ENCODE measurements around the gene WDR87.
"Not testable (repeated sequence)": the region's sequence is repeated elsewhere in the genome, so short reads cannot be mapped to it uniquely, and the experiment has no call there.

The WDR87 gene

GRCh38 chr19:37925212-37925611, 18.8 kb upstream of the WDR87 start:
- FAIRE-seq (no peak), DNase-seq (ENCODE audit: insufficient read length, low spot score) (no peak)
- TF ChIP-seq, protein P1, sequence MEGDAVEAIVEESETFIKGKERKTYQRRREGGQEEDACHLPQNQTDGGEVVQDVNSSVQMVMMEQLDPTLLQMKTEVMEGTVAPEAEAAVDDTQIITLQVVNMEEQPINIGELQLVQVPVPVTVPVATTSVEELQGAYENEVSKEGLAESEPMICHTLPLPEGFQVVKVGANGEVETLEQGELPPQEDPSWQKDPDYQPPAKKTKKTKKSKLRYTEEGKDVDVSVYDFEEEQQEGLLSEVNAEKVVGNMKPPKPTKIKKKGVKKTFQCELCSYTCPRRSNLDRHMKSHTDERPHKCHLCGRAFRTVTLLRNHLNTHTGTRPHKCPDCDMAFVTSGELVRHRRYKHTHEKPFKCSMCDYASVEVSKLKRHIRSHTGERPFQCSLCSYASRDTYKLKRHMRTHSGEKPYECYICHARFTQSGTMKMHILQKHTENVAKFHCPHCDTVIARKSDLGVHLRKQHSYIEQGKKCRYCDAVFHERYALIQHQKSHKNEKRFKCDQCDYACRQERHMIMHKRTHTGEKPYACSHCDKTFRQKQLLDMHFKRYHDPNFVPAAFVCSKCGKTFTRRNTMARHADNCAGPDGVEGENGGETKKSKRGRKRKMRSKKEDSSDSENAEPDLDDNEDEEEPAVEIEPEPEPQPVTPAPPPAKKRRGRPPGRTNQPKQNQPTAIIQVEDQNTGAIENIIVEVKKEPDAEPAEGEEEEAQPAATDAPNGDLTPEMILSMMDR (IDR thresholded peaks at IDR 0.05; ENCODE audit: insufficient read depth, missing control alignments), result no peak

DNA sequence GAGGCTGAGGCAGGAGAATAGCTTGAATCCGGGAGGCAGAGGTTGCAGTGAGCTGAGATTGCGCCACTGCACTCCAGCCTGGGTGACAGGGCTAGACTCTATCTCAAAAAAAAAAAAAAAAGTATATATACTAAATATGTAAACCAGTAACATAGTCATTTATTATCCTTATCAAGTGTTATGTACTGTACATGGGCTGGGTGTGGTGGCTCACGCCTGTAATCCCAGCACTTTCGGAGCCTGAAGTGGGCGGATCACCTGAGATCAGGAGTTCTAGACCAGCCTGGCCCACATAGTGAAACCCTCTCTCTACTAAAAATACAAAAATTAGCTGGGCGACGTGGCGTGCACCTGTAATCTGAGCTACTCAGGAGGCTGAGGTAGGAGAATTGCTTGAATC, 18.2 kb upstream of the WDR87 start:
- DNase-seq (ENCODE audit: insufficient read length, low spot score); FAIRE-seq: not testable (repeated sequence)

- FAIRE-seq (no peak), DNase-seq (ENCODE audit: insufficient read length, low spot score) (no peak)
- TF ChIP-seq, protein P1 (IDR thresholded peaks at IDR 0.05; ENCODE audit: insufficient read depth, missing control alignments), result no peak
These were observed 14.4 kb upstream of the WDR87 start for GRCh38 chr19:37920591-37921450.

- FAIRE-seq, result no peak
- TF ChIP-seq, protein P1 (IDR thresholded peaks at IDR 0.05; ENCODE audit: insufficient read depth, missing control alignments), result no peak
- DNase-seq (ENCODE audit: insufficient read length, low spot score), result no peak
These were observed 8.5 kb upstream of the WDR87 start for GRCh38 chr19:37914908-37915307.

GRCh38 chr19:37909661-37910199, 3.3 kb upstream of the WDR87 start:
- TF ChIP-seq, protein P1 (IDR thresholded peaks at IDR 0.05; ENCODE audit: insufficient read depth, missing control alignments), result no peak
- no peak for DNase-seq (ENCODE audit: insufficient read length, low spot score)
- FAIRE-seq, result no peak

DNA sequence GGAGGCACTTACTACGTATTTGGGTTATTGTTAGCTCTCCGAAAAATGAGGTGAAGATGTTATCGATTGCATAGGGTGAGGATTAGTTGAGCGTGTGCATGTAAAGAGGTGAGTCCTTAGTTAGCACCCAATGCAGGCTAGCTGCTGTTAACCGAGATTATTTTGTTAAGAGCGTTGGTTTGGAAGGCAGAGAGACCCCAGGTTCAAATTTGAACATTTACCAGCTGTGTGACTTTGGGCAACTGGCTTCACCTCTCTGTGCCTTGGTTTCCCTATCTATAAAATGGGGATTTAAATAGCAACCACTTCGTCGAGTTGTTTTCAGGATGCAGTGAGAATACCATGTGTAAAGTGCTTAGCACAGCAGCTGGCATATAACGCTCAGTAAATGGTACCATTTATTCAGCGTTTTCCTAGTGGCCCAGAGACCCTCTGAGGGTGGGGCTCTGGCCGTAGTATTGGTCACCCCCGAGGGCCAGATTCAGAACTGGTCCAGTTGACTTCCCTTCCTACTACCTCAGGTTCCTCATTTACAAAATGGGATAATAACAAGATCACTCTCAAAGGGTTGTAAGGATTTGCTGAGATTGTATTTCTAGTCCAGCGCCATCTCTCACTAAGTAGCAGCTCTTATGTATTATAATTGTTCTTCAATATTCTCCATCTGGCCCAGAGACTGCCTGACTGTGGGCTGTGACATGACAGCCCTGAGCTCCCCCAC, 1.5 kb upstream of the WDR87 start:
- FAIRE-seq (no peak), DNase-seq (ENCODE audit: insufficient read length, low spot score) (no peak)
- TF ChIP-seq, protein P1 (IDR thresholded peaks at IDR 0.05; ENCODE audit: insufficient read depth, missing control alignments), result no peak

DNA sequence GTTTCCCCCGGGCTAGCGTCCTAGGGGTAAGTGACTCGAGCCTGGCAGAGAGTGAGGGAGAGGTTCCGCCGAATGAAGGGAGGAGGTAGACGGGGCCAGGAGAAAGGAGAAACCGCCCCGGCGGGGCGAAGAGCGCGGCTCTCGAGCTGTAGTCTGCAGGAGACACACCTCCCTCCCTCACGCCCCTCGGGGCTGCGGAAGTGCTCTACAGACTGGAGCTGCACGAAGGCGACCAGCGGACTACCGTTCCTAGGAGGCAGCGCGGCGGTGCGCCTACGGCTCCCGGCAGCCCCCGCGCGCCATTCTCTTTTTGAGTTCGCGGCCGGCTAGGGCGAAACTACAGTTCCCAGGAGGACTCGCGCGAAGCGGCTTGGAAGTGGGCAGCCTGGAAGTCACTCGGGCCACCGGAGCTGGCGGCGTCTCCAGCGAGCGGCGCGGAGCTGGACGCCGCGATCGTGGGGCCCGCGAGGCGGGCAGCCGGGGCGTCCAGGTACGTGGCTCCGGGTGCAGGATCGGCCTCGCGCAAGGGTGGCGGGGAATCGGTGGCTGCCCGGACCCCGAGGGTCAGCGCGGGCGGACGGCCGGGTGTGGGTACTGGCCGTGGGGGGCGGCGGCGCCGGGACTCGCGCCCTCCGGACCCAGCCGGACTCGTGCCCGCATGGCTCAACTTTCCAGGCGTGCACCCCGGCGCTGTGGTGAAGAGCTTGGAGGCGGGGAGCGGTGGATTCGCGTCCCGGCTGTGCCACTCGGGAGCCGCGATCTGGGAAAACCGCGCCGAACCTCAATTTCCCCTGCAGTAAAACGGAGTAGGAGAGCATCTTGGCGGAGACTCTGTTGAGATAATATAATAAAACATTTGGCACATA, 708 bp upstream of the WDR87 start, which contains the start of gene SIPA1L3:
Gene SIPA1L3, plus strand, starts transcription at position 340 of the 866 bp plus-strand sequence. CDS start 174,358 bp downstream, outside the sequence.
- no peak for FAIRE-seq
- TF ChIP-seq, protein P1 (IDR thresholded peaks at IDR 0.05; ENCODE audit: insufficient read depth, missing control alignments), result no peak

More for the DNA sequence above, 708 bp upstream of the WDR87 start, which contains the start of gene SIPA1L3:
- peak; percentile 84 for DNase-seq (ENCODE audit: insufficient read length, low spot score)
